ENCODE data around the gene CHRNB4.

CHRNB4 gene

GRCh38 chr15:78633348-78633747 is 7.7 kb downstream of the CHRNB4 start:
- DNase-seq (ENCODE audit: low spot score) = no peak

- DNase-seq (ENCODE audit: low spot score) = no peak
These were observed 9.9 kb downstream of the CHRNB4 start for GRCh38 chr15:78630886-78631633.

GRCh38 chr15:78629716-78630065 is 11.3 kb downstream of the CHRNB4 start:
- no peak for DNase-seq (ENCODE audit: low spot score)

GRCh38 chr15:78629031-78629715 is 11.8 kb downstream of the CHRNB4 start:
- DNase-seq (ENCODE audit: low spot score) = no peak

- DNase-seq (ENCODE audit: low spot score) = no peak
These were observed 12.8 kb downstream of the CHRNB4 start for GRCh38 chr15:78628227-78628626.

GRCh38 chr15:78627348-78627747 is 13.7 kb downstream of the CHRNB4 start:
- DNase-seq (ENCODE audit: low spot score) = no peak

GRCh38 chr15:78626381-78626995 is 14.5 kb downstream of the CHRNB4 start:
- no peak for DNase-seq (ENCODE audit: low spot score)

GRCh38 chr15:78625606-78626280 is 15.3 kb downstream of the CHRNB4 start:
- no peak for DNase-seq (ENCODE audit: low spot score)

- no peak for DNase-seq (ENCODE audit: low spot score)
These were observed 16.1 kb downstream of the CHRNB4 start for GRCh38 chr15:78624651-78625590.

- no peak for DNase-seq (ENCODE audit: low spot score)
These were observed 17.1 kb downstream of the CHRNB4 start for GRCh38 chr15:78623786-78624497.

- DNase-seq (ENCODE audit: low spot score) = no peak
These were observed 19.1 kb downstream of the CHRNB4 start for GRCh38 chr15:78621810-78622402.

- DNase-seq (ENCODE audit: low spot score) = no peak
These were observed 20.2 kb downstream of the CHRNB4 start, which contains the start of gene CHRNA3 for GRCh38 chr15:78620527-78621421. Gene CHRNA3 (minus strand): TSS chr15:78620996. CDS start chr15:78620794, 202 bp downstream.

- DNase-seq (ENCODE audit: low spot score) = no peak
These were observed 20.9 kb downstream of the CHRNB4 start for GRCh38 chr15:78620021-78620526.

GRCh38 chr15:78619022-78619950 is 21.7 kb downstream of the CHRNB4 start:
- no peak for DNase-seq (ENCODE audit: low spot score)

- peak; percentile 82 for DNase-seq (ENCODE audit: low spot score)
These were observed 22.5 kb downstream of the CHRNB4 start for GRCh38 chr15:78618490-78618934.

- no peak for DNase-seq (ENCODE audit: low spot score)
These were observed 22.9 kb downstream of the CHRNB4 start for GRCh38 chr15:78618064-78618463.

GRCh38 chr15:78617516-78617915 is 23.5 kb downstream of the CHRNB4 start:
- no peak for DNase-seq (ENCODE audit: low spot score)

- DNase-seq (ENCODE audit: low spot score) = no peak
These were observed 23.9 kb downstream of the CHRNB4 start for GRCh38 chr15:78617076-78617475.

Measured in RKO (cell line).